Measurements from ENCODE around the gene TBC1D19. TPM values are rescaled to one million over a fixed set of nuclear protein-coding genes. Genes with fewer than 3 reads are reported as not detected.

Gene TBC1D19
- total RNA-seq, 1 donor from 2014 or later, result 17.0 TPM

DNA sequence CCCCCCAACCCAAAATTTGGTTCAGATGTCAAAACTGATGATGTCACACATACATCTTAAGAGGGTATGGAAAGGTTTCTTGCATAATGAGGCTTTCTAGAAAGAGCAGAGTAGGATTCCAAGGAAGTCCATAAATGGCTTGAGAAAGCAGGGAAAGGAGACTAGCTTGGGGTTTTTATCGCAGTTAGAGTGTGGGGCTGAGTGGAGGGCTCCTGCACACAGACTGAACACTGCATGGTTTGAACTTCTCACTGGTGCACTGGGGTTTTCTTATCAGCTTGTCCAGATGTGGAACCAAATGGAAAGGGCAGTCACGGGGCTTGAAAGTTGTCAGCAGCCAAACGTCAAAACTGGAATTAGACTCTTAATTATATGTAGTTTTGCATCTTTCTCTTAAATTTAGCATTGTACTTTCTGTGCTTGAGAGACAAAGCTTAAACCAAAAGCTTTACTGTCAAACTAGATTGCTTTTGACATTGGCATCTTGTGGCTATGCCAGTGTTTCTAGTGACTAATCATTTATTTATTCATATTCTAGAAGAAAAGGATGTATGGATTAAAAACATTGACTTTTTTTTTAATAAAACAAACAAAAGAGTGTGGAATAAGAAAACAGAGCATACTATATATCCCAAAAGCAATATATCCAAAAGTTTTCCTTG is 198.4 kb downstream of the TBC1D19 start:
- DNase-seq (ENCODE audit: low spot score), result no peak

- DNase-seq (ENCODE audit: low spot score), result no peak
These were observed 198.9 kb downstream of the TBC1D19 start for GRCh38 chr4:26782830-26783202.

DNA sequence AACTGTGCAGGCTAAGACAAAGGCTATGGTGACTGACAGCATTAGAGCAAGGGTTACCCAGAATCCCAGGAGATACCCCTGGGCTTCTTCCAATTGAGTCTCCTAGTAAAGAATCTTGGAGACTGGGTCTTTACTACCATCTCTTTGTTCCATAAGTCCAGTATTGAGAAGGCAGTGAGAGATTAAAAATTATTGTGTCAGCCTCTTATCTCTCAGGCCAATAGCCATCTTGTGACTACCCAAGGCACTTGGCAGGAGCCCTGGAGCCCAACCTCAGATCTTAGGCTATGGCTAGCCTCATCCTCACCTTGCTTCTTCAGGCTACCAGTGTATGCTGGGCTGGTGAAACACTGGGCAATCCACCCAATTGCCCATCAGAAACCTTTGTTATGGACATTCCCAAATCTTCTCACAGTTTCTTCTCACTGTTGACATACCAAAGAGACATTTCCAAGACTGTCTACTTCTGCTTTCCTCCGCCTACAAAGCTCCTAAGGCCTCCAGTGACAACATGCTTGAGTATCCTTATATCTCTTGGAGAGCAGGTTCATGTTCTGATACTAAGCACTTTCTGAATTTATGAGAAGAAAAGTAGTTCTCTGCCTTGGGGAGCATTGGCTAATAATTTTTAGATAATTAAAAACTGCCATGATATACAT is 200.5 kb downstream of the TBC1D19 start:
- no peak for DNase-seq (ENCODE audit: low spot score)

GRCh38 chr4:26785312-26785711 is 201.4 kb downstream of the TBC1D19 start:
- DNase-seq (ENCODE audit: low spot score), result no peak

DNA sequence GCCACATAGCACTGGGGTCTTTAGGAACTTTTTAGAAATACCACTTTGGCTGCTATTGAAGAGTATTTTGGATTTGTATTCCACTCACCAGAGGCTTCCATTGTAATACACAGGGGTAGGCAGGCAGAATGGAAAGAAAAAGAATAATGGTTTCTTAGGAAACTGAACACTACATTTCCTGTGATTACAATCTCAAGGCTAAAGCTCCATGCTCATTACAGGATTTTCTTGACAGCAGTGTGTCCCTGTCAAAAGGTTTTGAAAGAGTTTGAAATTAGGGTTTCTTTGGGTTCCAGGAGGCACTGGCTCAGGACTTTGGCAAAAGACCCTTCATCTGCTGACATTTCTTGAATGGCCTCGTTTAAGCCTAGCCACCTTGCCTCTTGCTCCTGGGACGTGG is 201.9 kb downstream of the TBC1D19 start:
- DNase-seq (ENCODE audit: low spot score), result no peak

- no peak for DNase-seq (ENCODE audit: low spot score)
These were observed 203.0 kb downstream of the TBC1D19 start for GRCh38 chr4:26786916-26787315.

DNA sequence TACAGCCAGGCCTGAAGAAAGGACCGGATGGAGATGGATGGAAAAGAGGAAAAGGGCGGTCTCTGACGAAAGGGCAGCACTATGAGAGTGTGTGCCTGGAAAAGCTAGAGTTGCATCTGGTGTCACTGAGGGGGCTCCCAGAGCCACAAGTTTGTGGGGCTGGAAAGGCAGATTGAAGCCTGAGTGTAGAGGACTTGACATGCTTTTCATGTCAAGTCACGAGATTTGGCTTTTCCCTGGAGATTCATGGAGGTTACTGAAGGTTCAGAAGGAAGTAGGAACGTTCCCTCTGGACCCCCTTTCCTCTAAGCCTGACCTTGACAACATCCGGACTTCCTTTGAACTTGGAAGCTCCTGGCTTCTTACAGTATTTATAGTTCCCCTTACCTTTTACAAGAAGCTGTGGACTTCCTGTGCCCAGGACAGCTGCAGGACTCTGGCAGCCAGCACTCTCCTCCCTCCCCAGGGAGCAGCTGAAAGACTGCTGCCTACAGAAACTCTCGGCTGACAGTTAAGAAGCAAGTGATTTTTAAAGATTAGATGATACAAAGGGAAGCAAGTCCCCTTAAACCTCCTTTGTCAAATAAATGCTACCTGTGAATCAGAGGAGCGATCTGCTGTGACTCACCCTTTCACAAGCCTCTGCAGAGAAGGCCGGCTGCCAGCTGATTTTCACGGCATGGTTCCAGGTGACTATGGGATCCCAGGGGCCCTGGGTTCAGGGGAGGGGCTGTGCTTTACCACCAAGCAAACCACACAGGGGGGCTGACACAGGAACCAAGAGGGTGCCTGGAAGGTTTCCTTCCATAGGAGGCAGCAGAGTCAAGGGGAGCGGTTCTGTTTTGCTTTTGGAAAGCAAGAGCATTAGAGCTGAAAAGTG is 203.8 kb downstream of the TBC1D19 start:
- DNase-seq (ENCODE audit: low spot score), result peak; percentile 80

DNA sequence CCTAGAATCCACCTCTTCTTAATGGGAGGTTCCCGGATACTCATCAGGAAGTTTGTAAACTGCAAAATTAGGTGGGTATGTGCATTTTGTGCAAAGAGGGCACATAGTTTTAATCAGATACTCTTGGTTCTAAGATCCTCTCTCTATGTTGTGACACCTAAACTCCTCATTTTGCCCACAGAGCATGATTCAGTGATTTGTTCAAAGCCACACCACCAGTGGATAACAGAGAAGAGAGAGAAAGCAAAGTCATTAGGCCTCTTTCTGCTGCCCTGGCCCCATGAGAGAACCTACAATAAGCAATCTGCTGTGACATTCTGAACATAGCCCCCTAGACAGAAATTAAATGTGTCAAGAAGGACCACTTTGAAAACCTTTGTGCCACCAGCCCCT is 204.5 kb downstream of the TBC1D19 start:
- no peak for DNase-seq (ENCODE audit: low spot score)

- no peak for DNase-seq (ENCODE audit: low spot score)
These were observed 205.3 kb downstream of the TBC1D19 start for GRCh38 chr4:26789208-26789607.

DNA sequence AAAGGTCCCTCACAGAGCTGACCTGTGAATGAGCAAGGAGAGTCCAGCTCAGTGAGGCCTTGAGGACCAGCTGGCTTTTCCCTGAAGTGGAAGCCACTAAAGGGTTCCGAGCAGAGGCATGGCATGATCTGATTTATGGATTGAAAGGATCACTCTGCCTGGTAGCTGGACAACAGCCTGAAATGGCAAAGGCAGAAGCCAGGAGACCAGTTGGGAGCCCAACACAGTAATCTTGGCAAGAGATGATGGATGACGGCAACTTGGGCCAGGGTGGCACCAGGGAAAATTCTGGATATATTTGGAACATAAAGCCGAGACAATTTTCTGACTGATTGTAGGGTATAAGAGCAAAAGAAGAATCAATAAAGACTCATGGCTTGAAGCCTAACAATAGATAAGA is 207.5 kb downstream of the TBC1D19 start:
- no peak for DNase-seq (ENCODE audit: low spot score)

DNA sequence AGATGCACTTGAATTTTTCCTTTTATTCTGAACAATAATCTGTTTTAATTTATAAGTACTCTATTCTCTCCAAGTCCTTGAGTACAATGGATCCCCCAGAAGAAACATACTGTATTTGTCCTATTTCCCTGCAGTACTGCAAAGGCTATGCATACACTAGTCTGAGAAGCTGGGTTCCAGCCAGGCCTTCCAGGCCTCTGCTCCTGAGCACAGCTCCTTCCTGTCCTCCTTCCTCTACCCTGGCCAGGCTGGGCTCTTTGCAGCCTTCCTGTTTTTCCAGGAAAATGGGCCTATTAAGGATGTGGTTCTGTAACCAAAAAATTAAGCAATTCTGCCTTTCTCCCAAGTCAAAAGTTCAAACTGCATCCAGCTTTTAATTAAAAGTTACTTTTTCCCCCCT is 208.8 kb downstream of the TBC1D19 start:
- no peak for DNase-seq (ENCODE audit: low spot score)

- DNase-seq (ENCODE audit: low spot score), result no peak
These were observed 209.9 kb downstream of the TBC1D19 start for GRCh38 chr4:26793735-26794134.

- no peak for DNase-seq (ENCODE audit: low spot score)
These were observed 212.2 kb downstream of the TBC1D19 start for GRCh38 chr4:26796081-26796480.

DNA sequence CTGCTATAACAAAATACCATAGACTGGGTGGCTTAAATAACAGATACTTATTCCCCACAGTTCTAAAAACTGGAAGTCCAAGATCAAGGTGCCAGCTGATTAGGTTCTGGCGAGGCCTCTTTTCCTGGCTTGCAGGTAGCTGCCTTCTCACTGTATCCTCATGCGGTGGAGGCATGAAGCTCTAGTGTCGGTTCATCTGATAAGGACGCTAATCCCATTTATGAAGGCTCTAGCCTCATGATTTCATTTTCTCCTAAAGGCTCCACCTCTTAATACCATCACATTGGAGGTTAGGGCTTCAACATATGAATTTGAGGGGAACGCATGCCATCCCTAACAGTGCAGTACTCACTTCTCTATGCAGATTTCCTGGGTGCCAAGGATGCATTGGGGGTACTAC is 218.9 kb downstream of the TBC1D19 start:
- no peak for DNase-seq (ENCODE audit: low spot score)

DNA sequence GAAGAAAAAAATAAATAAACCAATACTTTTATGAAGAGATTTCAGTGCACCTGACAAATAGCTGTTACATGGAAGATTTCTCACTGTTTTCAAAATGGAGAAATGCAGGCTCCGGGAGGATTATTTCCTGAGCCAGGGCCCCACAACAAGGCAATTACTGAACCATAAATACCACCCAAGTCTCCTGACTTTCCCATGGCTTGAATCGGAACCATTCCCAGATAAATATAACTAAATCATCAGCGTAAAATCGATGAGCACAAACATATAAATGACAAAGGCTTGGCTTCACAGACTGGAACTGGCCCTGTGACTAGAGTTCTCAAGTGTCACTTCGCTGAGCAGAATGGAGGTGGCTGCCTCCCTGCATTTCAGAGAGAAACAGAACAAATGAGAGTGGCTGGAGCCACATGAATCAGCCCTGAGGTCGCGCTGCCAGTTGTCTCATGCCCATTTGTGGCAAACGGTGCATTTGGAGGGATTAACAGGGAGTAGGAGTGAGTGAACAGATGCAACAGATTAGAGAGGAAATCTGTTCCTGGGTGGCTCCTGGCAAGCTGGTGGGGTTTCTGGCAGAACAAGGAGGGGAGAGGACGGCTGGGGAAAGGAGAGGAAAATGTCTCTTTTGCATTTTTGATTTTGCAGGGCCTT is 219.5 kb downstream of the TBC1D19 start:
- no peak for DNase-seq (ENCODE audit: low spot score)

DNA sequence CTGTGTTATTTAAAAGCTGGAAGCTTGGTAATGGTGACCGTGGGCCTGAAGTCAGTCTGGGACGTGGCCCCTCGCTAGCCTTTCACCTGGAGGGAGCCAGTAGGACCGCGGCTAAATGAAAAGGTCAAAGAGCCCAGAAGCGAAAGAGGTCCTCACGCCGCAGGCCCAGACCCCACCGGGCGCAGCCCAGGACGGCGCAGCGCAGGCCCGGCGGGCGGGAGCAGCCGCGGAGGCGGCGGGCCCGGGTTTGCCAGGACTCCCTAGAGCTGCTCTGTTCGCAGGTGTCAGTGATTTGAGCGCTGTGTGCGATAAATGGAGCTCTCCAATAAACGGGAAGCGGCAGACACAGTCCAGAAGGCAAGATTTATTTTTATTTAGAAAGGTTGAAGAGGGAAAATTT is 220.6 kb downstream of the TBC1D19 start:
- no peak for DNase-seq (ENCODE audit: low spot score)

- DNase-seq (ENCODE audit: low spot score), result no peak
These were observed 221.0 kb downstream of the TBC1D19 start for GRCh38 chr4:26804925-26805324.

Other genes starting within 250 kb of the TBC1D19 start
- gene CCKAR, start 93.6 kb upstream of the TBC1D19 start, total RNA-seq, result not detected

Data from ureter (tissue), 1 donor.